GM20000 (cell line): ENCODE data around the gene SIGLEC1.

Experiments used
- DNase-seq: peaks from one replicate; pipeline ENCODE4 v3.0.0; 2012; ENCODE audit warnings: low spot score
- CTCF ChIP-seq: IDR thresholded peaks from 2 replicates; pipeline ENCODE4 v1.5.1; 2012; ENCODE audit warnings: mild to moderate bottlenecking, control low read depth; ENCODE audit errors: extremely low read depth, missing control alignments

Gene SIGLEC1

GRCh38 chr20:3686421-3686820, 26.0 kb downstream of the SIGLEC1 start:
- DNase-seq = no peak
- TF ChIP-seq CTCF = no peak

- no peak for TF ChIP-seq CTCF
- no peak for DNase-seq
These were observed 27.1 kb downstream of the SIGLEC1 start for GRCh38 chr20:3685341-3685740.

- no peak for TF ChIP-seq CTCF
- no peak for DNase-seq
These were observed 30.2 kb downstream of the SIGLEC1 start, which contains the start of gene ADAM33 for GRCh38 chr20:3681931-3682781. ADAM33 (minus strand) TSS chr20:3682010; CDS start chr20:3682004, 6 bp downstream.

- no peak for DNase-seq
- TF ChIP-seq CTCF = no peak
These were observed 31.0 kb downstream of the SIGLEC1 start for GRCh38 chr20:3681352-3681930.

- no peak for TF ChIP-seq CTCF
- DNase-seq = no peak
These were observed 31.6 kb downstream of the SIGLEC1 start for GRCh38 chr20:3680701-3681351.

GRCh38 chr20:3679749-3680700, 32.4 kb downstream of the SIGLEC1 start:
- TF ChIP-seq CTCF = no peak
- DNase-seq = no peak
